ENCODE data around the gene GNAT2. TPM values are rescaled to one million over a fixed set of nuclear protein-coding genes. Genes with fewer than 3 reads are reported as not detected.
A peak's percentile ranks its signal among the peaks of the same experiment; 100 is the strongest.

GNAT2 gene
- total and polyA plus RNA-seq, 10 donors: 0.08 to 0.92 (median 0.59) TPM; not detected in 7

GRCh38 chr1:109626682-109627408, 7.4 kb upstream of the GNAT2 start:
- Histone ChIP-seq H3K27ac (no peak overlapping the region), H3K36me3 (peaks cover 0 to 70% (median 58%) of the 10 kb centered on the region in 6 donors), H3K4me1 (peaks cover 23 to 52% (median 36%) of the 10 kb centered on the region in 6 donors), H3K9me3 (no peaks in the 10 kb centered on the region), H3K4me3 (no peak overlapping the region), H3K27me3 (replicated peaks in 1 of 7) (no peaks in the 10 kb centered on the region)
- DNase-seq: no peak
- TF ChIP-seq POLR2A (IDR thresholded peaks at IDR 0.05) (no peak), POLR2AphosphoS5 (IDR thresholded peaks at IDR 0.05) (peak in 2 of 3 donors; percentile 12 to 36)
- WGBS, 5 donors: 95 to 98% (median 96%) methylated on average over 9 to 21 of the region's 21 CpGs
- intact Hi-C loops (cut with DNase I; ENCODE audit: low total_unique reads): loop anchor here (5.0 kb wide), 1 partner anchor 80 kb away; the partner anchor contains the start of gene GNAI3

GRCh38 chr1:109625601-109626560, 6.5 kb upstream of the GNAT2 start:
- H3K4me1 ChIP-seq: peaks cover 28 to 53% (median 44%) of the 10 kb centered on the region in 6 donors
- WGBS, 5 donors: 86 to 92% (median 88%) methylated on average over 32 of the region's 32 CpGs
- H3K9me3 ChIP-seq: no peaks in the 10 kb centered on the region
- no peak overlapping the region for H3K4me3 ChIP-seq
- intact Hi-C loops (cut with DNase I; ENCODE audit: low total_unique reads): loop anchor here (5.0 kb wide), 1 partner anchor 79 kb away; the partner anchor contains the start of gene GNAI3
- TF ChIP-seq POLR2AphosphoS5 (IDR thresholded peaks at IDR 0.05): no peak
- TF ChIP-seq POLR2A (IDR thresholded peaks at IDR 0.05): no peak
- TF ChIP-seq CTCF (IDR thresholded peaks at IDR 0.05 in 8 of 11, conservative IDR thresholded peaks at IDR 0.05 in 3 of 11): no peak
- DNase-seq: no peak
- H3K27me3 ChIP-seq (replicated peaks in 1 of 7): no peaks in the 10 kb centered on the region
- peaks cover 0 to 61% (median 50%) of the 10 kb centered on the region in 6 donors for H3K36me3 ChIP-seq
- H3K27ac ChIP-seq: peak overlapping the region in 2 of 8 donors; percentile 14 to 90

- no peak for DNase-seq
- 83 to 93% (median 91%) methylated on average over 15 to 16 of the region's 16 CpGs for WGBS, 5 donors
- Histone ChIP-seq H3K9me3 (no peaks in the 10 kb centered on the region), H3K27me3 (replicated peaks in 1 of 7) (no peaks in the 10 kb centered on the region), H3K27ac (peak overlapping the region in 4 of 8 donors; percentile 13 to 98 (median 52)), H3K4me1 (peaks cover 28 to 57% (median 50%) of the 10 kb centered on the region in 6 donors), H3K36me3 (peaks cover 0 to 54% (median 46%) of the 10 kb centered on the region in 6 donors), H3K4me3 (no peak overlapping the region)
- no peak for TF ChIP-seq POLR2AphosphoS5 (IDR thresholded peaks at IDR 0.05)
- intact Hi-C loops (cut with DNase I; ENCODE audit: low total_unique reads): loop anchor here (5.0 kb wide), 1 partner anchor 78 kb away; the partner anchor contains the start of gene GNAI3
Observed at GRCh38 chr1:109625176-109625575, 5.8 kb upstream of the GNAT2 start.

- no peak for DNase-seq
- no peaks in the 10 kb centered on the region for H3K9me3 ChIP-seq
- WGBS, 5 donors: 26 to 50% (median 47%) methylated on average over 9 to 17 of the region's 17 CpGs
- peak overlapping the region; percentile 13 to 98 (median 54) for H3K27ac ChIP-seq
- no peaks in the 10 kb centered on the region for H3K27me3 ChIP-seq (replicated peaks in 1 of 7)
- intact Hi-C loops (cut with DNase I; ENCODE audit: low total_unique reads): loop anchor here (5.0 kb wide), 1 partner anchor 77 kb away; the partner anchor contains the start of gene GNAI3
- peaks cover 30 to 65% (median 55%) of the 10 kb centered on the region in 6 donors for H3K4me1 ChIP-seq
- H3K4me3 ChIP-seq: peak overlapping the region in 6 of 8 donors; percentile 7 to 73 (median 27)
- peaks cover 0 to 46% (median 39%) of the 10 kb centered on the region in 6 donors for H3K36me3 ChIP-seq
- TF ChIP-seq POLR2A (IDR thresholded peaks at IDR 0.05) (no peak), POLR2AphosphoS5 (IDR thresholded peaks at IDR 0.05) (peak in 2 of 3 donors; percentile 13 to 57)
Observed at GRCh38 chr1:109624201-109625010, 5.0 kb upstream of the GNAT2 start.
